Breast epithelium (tissue), 3 donors: ENCODE measurements around the gene POM121L2.

Source experiments
- CTCF ChIP-seq, 3 donors: fragments of 450-650 bp; IDR thresholded peaks; one replicate each; pipeline ENCODE4 v1.5.1; 2016 to 2017; ENCODE audit warnings: antibody characterized with exemption in 3 of 3, mild to moderate bottlenecking in 3 of 3, moderate library complexity in 3 of 3
- POLR2A ChIP-seq: fragments of 450-650 bp; IDR thresholded peaks from one replicate; pipeline ENCODE4 v1.6.1; 2016; ENCODE audit warnings: antibody characterized with exemption, mild to moderate bottlenecking, moderate library complexity

GRCh38 chr6:27293436-27294098 lies 18.5 kb downstream of the POM121L2 start:
- TF ChIP-seq CTCF (IDR thresholded peaks at IDR 0.05) (no peak), POLR2A (no peak)
